Aorta (tissue), 5 donors: Measurements from ENCODE around the gene RIN3. TPM values are rescaled to one million over a fixed set of nuclear protein-coding genes. Genes with fewer than 3 reads are reported as not detected.
A peak's percentile ranks its signal among the peaks of the same experiment; 100 is the strongest.

Source experiments
- ATAC-seq: fragments of 200-7000 bp; cut with Tn5 transposase; one replicate; pipeline ENCODE4 v1.9.1; 2022; ENCODE audit warnings: moderate library complexity; ENCODE audit not compliant: low FRiP score
- DNase-seq, 2 donors: peaks; one replicate each; pipeline ENCODE4 v3.0.0-alpha.2; 2020
- H3K27ac ChIP-seq, 2 donors: one replicate each; pipeline ENCODE4 v1.5.1; 2013; ENCODE audit warnings: low read length in 2 of 2, mild to moderate bottlenecking in 2 of 2, moderate library complexity in 2 of 2, control low read depth in 1 of 2, inconsistent platforms in 1 of 2, low read depth in 1 of 2
- H3K27me3 ChIP-seq, 2 donors: one replicate each; pipeline ENCODE4 v1.6.1; 2013; ENCODE audit warnings: control low read depth in 1 of 2, low read length in 1 of 2, mild to moderate bottlenecking in 1 of 2, moderate library complexity in 1 of 2; ENCODE audit not compliant: insufficient read depth in 2 of 2, control insufficient read depth in 1 of 2
- H3K36me3 ChIP-seq, 2 donors: one replicate each; pipeline ENCODE4 v1.6.1; 2013; ENCODE audit warnings: control low read depth in 1 of 2, low read length in 1 of 2, mild to moderate bottlenecking in 1 of 2; ENCODE audit not compliant: insufficient read depth in 2 of 2, control insufficient read depth in 1 of 2
- H3K4me1 ChIP-seq, 2 donors: one replicate each; pipeline ENCODE4 v1.6.1; 2013; ENCODE audit warnings: low read length in 2 of 2, control low read depth in 1 of 2, mild to moderate bottlenecking in 1 of 2, moderate library complexity in 1 of 2; ENCODE audit not compliant: insufficient read depth in 2 of 2, control insufficient read depth in 1 of 2
- H3K4me3 ChIP-seq, 2 donors: one replicate each; pipeline ENCODE4 v1.5.1; 2013; ENCODE audit warnings: low read length in 2 of 2, control low read depth in 1 of 2, mild to moderate bottlenecking in 1 of 2
- H3K9me3 ChIP-seq: one replicate; pipeline ENCODE4 v1.6.1; 2013; ENCODE audit warnings: mild to moderate bottlenecking, low read length; ENCODE audit not compliant: control insufficient read depth
- WGBS, 2 donors: extraction: QIAGEN DNeasy Blood & Tissue Kit; methylation state at CpG; one replicate each; pipeline ENCODE4 v1.1.7; 2013; 5-methylcytosine and 5-hydroxymethylcytosine counted together
- intact Hi-C, 2 donors: fragments of 100-400 bp; cut with DNase I; formaldehyde crosslinking; loops; one replicate each; pipeline versions ENCODE4 v1.14.2 to v1.15.0; 2022
- polyA plus RNA-seq, 2 donors: library from polyadenylated mRNA; stranded (reverse); fragments of 200-250 nt; gene quantifications; one replicate each; pipeline ENCODE4 v1.2.3, GENCODE V29; 2013
- total RNA-seq, 2 donors: library from RNA; stranded (reverse); fragmentation: NEBNext Ultra II Directional; extraction: Animal tissue kit (Norgen Biotek cat#: 25700); gene quantifications; one replicate each; pipeline ENCODE4 v1.2.1, GENCODE V29; 2021
- donor health status: healthy with polysubstance abuse.
- donor health status: Bipolar disorder and iron deficiency.
- donor health status: DM: no; HTN: no; CAD: no.
- donor health status: DM: no; HTN: no; CAD: no.
- donor health status: DM: yes; HTN: yes; CAD: no.

RIN3 gene
- total and polyA plus RNA-seq, 4 donors = 10.5 to 53.8 (median 30.1) TPM

DNA sequence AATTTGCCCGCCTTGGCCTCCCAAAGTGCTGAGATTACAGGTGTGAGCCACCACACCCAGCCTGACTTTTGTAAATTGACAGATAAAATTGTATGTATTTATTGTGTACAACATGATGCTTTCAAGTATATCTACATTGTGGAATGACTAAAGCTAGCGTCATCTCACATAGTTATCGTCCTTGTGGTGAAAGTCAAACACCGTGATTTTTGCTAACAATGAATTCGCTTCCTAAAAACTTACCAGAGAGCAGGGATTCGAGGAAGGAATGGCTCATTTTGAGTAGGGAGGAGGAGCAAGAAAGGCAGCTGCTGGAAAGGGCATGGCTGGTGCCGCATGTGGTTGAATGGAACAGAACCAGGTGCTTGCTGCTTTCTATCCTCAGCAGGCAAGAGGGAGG lies 149.5 kb downstream of the RIN3 start:
- WGBS, 2 donors = 91 to 93% methylated on average over 7 of the region's 7 CpGs
- H3K36me3 ChIP-seq = peaks cover 0 to 2% of the 10 kb centered on the region in 2 donors
- ATAC-seq = no peak

DNA sequence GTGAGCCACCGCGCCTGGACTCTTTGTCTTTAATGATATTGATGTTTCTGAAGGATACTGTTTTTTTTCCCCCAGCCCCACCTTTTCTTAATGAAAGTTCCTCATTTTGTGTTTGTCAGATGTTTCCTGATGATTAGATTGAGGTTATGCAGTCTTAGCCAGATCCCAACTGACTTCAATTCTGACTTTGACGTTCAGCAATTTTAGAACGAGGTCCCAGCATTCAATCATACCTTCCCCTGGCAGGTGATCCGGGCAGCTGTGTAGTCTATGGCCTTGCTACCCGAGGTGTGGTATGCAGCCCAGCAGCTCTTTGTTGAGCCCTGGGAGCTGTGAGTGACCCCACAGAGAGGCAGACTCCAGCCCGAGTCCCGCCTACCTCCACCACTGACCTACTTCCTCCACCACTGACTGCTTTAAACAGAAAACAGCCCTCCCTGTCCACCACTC lies 152.1 kb downstream of the RIN3 start:
- DNase-seq (no peak), ATAC-seq (no peak)
- Histone ChIP-seq H3K4me1 (no peaks in the 10 kb centered on the region), H3K27ac (no peak overlapping the region), H3K27me3 (no peaks in the 10 kb centered on the region), H3K9me3 (no peaks in the 10 kb centered on the region), H3K36me3 (peaks cover 0 to 2% of the 10 kb centered on the region in 2 donors), H3K4me3 (no peak overlapping the region)
- WGBS, 2 donors = 81% methylated on average over 8 of the region's 8 CpGs
- intact Hi-C loops = no loop called here

More for the DNA sequence above, 149.5 kb downstream of the RIN3 start:
- DNase-seq = no peak
- intact Hi-C loops = no loop called here
- H3K9me3 ChIP-seq = no peaks in the 10 kb centered on the region
- H3K27ac ChIP-seq = no peak overlapping the region
- H3K4me3 ChIP-seq = no peak overlapping the region
- H3K4me1 ChIP-seq = no peaks in the 10 kb centered on the region
- H3K27me3 ChIP-seq = no peaks in the 10 kb centered on the region

DNA sequence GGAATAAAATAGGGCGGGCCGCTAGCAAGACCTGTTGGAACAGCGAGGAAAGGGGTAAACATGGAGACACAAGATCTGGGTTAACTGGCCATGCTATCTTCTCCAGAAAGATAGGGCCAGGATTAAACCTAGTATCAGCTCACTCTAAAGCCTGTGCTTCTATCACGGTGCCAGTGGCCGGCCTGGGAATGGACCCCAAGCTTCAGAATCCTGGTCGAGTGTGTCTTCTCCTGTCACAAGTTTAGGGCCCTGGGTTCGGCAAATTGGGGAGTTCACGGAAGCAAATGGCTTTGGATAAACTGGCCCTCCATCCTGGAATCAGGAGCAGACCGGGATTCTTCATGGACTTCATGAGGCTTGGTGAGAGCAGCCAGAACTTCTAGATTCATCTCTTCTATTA lies 152.7 kb downstream of the RIN3 start:
- DNase-seq (no peak), ATAC-seq (no peak)
- no peak overlapping the region for H3K4me3 ChIP-seq
- no peak overlapping the region for H3K27ac ChIP-seq
- intact Hi-C loops = no loop called here
- no peaks in the 10 kb centered on the region for H3K27me3 ChIP-seq
- peaks cover 0 to 2% of the 10 kb centered on the region in 2 donors for H3K36me3 ChIP-seq
- no peaks in the 10 kb centered on the region for H3K4me1 ChIP-seq
- 93 to 96% methylated on average over 9 of the region's 9 CpGs for WGBS, 2 donors
- no peaks in the 10 kb centered on the region for H3K9me3 ChIP-seq

DNA sequence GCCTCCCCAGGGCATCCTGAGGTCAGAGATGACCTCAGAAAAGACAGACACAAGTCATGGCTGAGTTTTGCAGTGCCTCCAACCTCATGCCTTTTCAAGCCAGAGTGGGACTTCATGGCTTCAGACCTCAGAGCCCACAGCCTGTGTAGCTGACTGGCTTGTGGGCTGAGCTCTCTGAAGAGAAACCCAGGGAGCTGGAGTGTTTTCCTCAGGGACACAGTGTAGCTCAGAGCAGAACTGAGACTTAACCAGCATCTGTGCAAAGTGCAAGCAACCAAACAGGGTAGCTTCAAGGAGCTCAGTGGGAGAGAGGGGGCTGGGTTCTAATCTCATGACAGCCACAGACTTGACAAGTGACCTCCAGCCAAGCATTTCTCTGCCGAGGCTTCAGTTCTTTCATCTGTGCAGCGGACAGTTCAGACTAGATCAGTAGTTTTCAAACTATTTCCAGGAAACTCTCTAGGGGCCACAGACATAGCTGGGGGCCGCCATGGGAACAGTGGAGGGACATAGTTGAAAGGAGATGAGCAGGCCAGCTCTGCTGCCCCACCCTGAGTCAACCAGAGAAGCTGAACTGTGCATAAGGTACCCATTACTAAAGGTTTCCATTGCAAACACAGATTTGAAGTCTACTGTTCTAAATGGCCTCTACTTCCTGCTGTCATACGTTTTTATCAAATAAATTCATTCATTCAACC lies 154.8 kb downstream of the RIN3 start:
- WGBS, 2 donors = 73 to 80% methylated on average over 4 of the region's 4 CpGs
- Histone ChIP-seq H3K36me3 (peaks cover 0 to 2% of the 10 kb centered on the region in 2 donors), H3K27ac (no peak overlapping the region), H3K4me1 (no peaks in the 10 kb centered on the region), H3K9me3 (no peaks in the 10 kb centered on the region), H3K4me3 (no peak overlapping the region), H3K27me3 (no peaks in the 10 kb centered on the region)
- intact Hi-C loops = no loop called here
- DNase-seq (no peak), ATAC-seq (no peak)

DNA sequence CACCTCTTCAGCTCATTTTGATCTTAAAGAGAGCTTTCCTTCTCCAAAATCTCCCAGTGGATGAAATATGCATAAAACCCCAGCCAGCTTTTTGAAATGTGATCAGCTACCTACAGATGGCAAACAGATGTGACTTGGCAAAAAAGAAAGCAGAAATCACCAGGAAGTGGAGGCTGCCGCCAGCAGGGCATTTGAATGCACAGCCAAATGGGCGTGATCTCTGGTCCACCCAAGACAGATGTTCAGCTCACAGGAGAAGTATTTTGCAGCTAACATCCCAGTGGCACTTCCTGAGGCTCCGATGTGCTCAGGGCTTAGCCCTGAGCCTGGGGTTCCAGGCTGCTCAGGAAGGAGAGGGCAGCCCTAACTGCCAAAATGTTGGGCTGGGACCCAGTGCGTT lies 156.6 kb downstream of the RIN3 start:
- no peak for DNase-seq
- ATAC-seq = no peak
- Histone ChIP-seq H3K27ac (no peak overlapping the region), H3K9me3 (no peaks in the 10 kb centered on the region), H3K4me3 (no peak overlapping the region), H3K4me1 (no peaks in the 10 kb centered on the region), H3K27me3 (no peaks in the 10 kb centered on the region), H3K36me3 (peaks cover 0 to 2% of the 10 kb centered on the region in 2 donors)
- WGBS, 2 donors = 65 to 73% methylated on average over 4 of the region's 4 CpGs
- intact Hi-C loops = no loop called here

DNA sequence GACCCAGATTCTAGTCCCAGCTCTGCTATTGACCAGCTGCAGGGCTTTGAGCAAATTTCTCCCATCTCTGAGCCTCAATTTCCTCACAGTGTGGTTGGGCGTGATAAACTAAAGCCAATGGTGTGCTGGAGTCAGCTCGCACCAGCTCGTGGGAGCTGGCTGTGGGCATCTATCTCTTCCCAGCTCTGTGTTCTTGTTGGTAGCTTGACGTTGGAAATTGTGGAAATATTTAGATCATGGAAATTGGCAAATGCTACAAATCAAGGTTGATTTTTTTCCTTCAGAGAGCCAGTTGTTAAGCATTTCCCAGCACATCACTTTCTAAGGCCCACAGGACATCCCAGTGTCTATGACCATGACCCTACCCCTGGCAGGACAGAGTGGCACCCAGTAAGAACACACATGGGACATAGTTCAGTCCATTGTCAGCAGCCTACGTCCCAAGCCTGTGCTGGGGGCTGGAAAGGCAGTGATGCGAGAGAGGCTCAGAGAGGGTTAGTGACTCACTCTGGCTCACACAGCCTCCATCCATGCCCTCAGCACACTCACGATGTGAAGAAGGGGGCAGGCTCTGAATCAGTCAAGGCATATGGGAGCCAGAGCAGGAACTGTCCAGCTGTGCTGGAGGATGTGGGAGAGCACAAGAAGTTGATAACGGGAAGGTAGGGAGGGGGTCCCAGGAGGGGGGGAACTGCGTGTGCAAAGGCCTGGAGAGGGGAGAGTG lies 157.2 kb downstream of the RIN3 start:
- ATAC-seq = no peak

DNA sequence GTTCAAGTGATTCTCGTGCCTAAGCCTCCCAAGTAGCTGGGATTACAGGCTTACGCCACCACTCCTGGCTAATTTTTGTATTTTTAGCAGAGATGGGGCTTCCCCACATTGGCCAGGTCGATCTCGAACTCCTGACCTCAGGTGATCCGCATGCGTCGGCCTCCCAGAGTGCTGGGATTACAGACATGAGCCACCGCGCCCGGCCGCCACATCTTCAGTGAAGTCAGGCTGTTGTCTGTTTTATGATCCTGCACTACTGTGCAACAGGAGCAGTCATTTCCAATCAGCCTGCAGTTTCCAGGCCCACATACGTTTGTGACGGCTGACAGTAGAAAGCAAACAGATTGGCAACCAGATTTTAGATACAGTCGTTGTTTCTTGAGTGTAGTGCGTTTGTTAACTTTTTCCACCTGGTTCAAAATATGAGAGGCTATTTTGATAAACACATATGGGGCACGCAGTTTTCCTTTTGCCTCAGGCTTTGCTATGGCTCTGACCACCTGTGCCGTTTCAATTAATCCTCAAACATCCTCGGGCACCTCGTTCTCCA lies 160.1 kb downstream of the RIN3 start:
- Histone ChIP-seq H3K27ac (no peak overlapping the region), H3K4me1 (no peaks in the 10 kb centered on the region), H3K4me3 (no peak overlapping the region), H3K9me3 (no peaks in the 10 kb centered on the region), H3K27me3 (no peaks in the 10 kb centered on the region), H3K36me3 (peaks cover 3 to 4% of the 10 kb centered on the region in 2 donors)
- DNase-seq = peak; percentile 24 to 44
- intact Hi-C loops = no loop called here
- no peak for ATAC-seq
- WGBS, 2 donors = 79 to 91% methylated on average over 19 of the region's 19 CpGs

More for the DNA sequence above, 157.2 kb downstream of the RIN3 start:
- WGBS, 2 donors = 72 to 73% methylated on average over 9 of the region's 9 CpGs
- H3K27ac ChIP-seq = no peak overlapping the region
- H3K4me3 ChIP-seq = no peak overlapping the region
- intact Hi-C loops = no loop called here
- no peaks in the 10 kb centered on the region for H3K9me3 ChIP-seq
- no peaks in the 10 kb centered on the region for H3K4me1 ChIP-seq
- DNase-seq = no peak
- peaks cover 0 to 2% of the 10 kb centered on the region in 2 donors for H3K36me3 ChIP-seq
- H3K27me3 ChIP-seq = no peaks in the 10 kb centered on the region

DNA sequence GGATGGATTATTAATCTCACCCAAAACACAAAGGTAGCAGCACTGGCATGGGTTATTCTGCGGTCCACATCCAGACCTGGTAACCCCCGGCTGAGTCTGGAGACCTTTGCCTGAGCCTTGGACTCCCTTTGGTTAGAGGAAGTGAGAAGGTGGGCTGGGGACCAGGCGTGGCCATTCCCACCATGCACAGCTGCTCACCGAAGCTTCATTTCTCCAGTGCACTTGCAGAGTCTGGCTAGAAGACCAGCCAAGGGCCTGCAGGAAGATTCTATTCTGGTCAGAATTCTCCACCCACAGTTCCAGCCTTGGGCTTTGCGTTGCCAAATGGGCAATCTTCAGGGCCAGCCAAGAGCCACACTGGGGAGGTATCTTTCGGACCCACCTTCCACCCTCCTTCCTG lies 161.8 kb downstream of the RIN3 start:
- no peak overlapping the region for H3K27ac ChIP-seq
- intact Hi-C loops = no loop called here

More for the DNA sequence above, 161.8 kb downstream of the RIN3 start:
- Histone ChIP-seq H3K27me3 (no peaks in the 10 kb centered on the region), H3K4me1 (no peaks in the 10 kb centered on the region), H3K36me3 (peaks cover 3 to 6% of the 10 kb centered on the region in 2 donors), H3K9me3 (no peaks in the 10 kb centered on the region), H3K4me3 (no peak overlapping the region)
- 82 to 87% methylated on average over 6 of the region's 6 CpGs for WGBS, 2 donors
- DNase-seq (peak; percentile 33 to 57), ATAC-seq (no peak)
